Measurements from ENCODE around the gene FLCN.

DNA sequence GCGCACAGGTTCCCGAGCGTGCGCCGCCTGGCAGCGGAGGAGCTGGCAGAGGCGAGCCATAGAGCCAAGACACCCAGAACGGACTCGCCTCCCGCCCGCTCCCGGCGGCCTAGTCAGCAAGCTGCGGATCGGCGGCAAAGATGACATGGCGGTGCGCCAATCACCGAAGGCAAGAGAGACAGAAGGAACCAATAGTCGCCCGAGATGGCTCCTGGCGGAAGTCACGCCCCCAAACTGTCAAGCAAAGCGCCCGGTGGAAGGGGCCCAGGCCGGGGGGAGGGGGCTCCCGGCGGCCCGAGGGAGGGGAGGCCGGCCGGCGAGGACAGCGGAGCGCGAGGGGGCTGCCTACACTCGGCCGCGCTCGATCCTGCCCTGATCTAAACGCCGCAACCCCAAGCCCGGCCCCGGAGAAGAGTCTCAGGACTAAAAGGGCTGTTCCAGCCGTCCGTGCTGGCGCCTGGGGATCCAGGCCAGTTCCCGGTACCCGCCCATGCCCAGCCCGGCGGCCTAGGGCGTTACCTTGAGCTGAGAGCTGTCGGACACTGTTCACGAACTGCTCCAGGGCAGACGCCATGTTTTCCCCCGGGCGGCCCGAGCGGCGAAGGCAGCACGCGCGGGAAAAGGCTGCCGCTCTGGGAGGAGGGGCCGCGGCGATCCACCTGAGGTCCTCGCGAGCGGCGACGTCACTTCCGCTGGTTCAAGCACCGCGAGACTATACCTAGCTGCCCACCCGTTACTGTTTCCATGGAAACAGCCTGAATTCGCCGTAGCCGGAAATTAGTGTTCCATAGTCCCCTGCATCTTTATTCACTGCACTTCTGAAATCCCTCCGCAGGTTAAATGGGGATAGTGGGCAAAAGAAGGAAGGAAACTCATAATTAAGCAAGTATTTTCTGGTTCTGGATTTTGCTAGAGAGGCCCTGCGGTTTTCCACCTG lies 43.9 kb upstream of the FLCN start, which contains the start of gene COPS3:
- TF ChIP-seq POLR2A (IDR thresholded peaks at IDR 0.05; ENCODE audit: extremely low read depth, insufficient read length), result peak; percentile 70
- TF ChIP-seq, protein P1, sequence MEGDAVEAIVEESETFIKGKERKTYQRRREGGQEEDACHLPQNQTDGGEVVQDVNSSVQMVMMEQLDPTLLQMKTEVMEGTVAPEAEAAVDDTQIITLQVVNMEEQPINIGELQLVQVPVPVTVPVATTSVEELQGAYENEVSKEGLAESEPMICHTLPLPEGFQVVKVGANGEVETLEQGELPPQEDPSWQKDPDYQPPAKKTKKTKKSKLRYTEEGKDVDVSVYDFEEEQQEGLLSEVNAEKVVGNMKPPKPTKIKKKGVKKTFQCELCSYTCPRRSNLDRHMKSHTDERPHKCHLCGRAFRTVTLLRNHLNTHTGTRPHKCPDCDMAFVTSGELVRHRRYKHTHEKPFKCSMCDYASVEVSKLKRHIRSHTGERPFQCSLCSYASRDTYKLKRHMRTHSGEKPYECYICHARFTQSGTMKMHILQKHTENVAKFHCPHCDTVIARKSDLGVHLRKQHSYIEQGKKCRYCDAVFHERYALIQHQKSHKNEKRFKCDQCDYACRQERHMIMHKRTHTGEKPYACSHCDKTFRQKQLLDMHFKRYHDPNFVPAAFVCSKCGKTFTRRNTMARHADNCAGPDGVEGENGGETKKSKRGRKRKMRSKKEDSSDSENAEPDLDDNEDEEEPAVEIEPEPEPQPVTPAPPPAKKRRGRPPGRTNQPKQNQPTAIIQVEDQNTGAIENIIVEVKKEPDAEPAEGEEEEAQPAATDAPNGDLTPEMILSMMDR (IDR thresholded peaks at IDR 0.05; ENCODE audit: low read depth, low read length), result no peak

Data from NB4 (cell line).